ENCODE data around the gene CPNE5.
"Not testable (repeated sequence)": the region's sequence is repeated elsewhere in the genome, so short reads cannot be mapped to it uniquely, and the experiment has no call there.

DNA sequence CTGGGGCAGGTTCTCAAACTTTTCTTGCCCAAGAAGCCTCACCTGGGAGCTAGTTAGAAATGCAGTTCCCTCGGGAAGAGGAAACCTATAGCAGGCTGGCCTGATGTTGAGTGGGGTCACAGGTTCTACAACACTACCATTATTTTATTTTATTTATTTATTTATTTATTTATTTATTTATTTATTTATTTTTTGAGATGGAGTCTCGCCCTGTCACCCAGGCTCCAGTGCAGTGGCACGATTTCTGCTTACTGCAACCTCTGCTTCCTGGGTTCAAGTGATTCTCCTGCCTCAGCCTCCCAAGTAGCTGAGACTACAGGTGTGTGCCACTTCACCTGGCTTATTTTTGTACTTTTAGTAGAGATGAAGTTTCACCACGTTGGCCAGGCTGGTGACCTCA lies 115.3 kb downstream of the CPNE5 start:
- TF ChIP-seq, protein P1, sequence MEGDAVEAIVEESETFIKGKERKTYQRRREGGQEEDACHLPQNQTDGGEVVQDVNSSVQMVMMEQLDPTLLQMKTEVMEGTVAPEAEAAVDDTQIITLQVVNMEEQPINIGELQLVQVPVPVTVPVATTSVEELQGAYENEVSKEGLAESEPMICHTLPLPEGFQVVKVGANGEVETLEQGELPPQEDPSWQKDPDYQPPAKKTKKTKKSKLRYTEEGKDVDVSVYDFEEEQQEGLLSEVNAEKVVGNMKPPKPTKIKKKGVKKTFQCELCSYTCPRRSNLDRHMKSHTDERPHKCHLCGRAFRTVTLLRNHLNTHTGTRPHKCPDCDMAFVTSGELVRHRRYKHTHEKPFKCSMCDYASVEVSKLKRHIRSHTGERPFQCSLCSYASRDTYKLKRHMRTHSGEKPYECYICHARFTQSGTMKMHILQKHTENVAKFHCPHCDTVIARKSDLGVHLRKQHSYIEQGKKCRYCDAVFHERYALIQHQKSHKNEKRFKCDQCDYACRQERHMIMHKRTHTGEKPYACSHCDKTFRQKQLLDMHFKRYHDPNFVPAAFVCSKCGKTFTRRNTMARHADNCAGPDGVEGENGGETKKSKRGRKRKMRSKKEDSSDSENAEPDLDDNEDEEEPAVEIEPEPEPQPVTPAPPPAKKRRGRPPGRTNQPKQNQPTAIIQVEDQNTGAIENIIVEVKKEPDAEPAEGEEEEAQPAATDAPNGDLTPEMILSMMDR (IDR thresholded peaks at IDR 0.05) = not testable (repeated sequence)
- TF ChIP-seq POLR2A (IDR thresholded peaks at IDR 0.05) = not testable (repeated sequence)

Data from thyroid gland (tissue), 4 donors.